Parathyroid adenoma (tissue), 2 donors: ENCODE data around the gene SUCLG2.

Source experiments
- H2AFZ ChIP-seq: fragments of 300-600 bp; sonication (generic); one replicate; pipeline ENCODE4 v1.7.0; 2017; ENCODE audit warnings: antibody characterized with exemption, mild to moderate bottlenecking
- H3K27ac ChIP-seq: fragments of 300-600 bp; sonication (generic); one replicate; pipeline ENCODE4 v1.7.0; 2017
- H3K27me3 ChIP-seq: fragments of 300-600 bp; sonication (generic); one replicate; pipeline ENCODE4 v1.7.0; 2017; ENCODE audit warnings: low read length; ENCODE audit not compliant: control insufficient read depth, insufficient read depth
- H3K36me3 ChIP-seq: fragments of 300-600 bp; sonication (generic); one replicate; pipeline ENCODE4 v1.7.0; 2017; ENCODE audit warnings: low read length; ENCODE audit not compliant: control insufficient read depth, insufficient read depth
- H3K4me1 ChIP-seq: fragments of 300-600 bp; sonication (generic); one replicate; pipeline ENCODE4 v1.7.0; 2017; ENCODE audit warnings: control low read depth
- H3K4me2 ChIP-seq: fragments of 300-600 bp; sonication (generic); one replicate; pipeline ENCODE4 v1.7.0; 2017; ENCODE audit warnings: low read length
- H3K4me3 ChIP-seq: fragments of 300-600 bp; sonication (generic); one replicate; pipeline ENCODE4 v1.7.0; 2017; ENCODE audit warnings: low read depth, low read length
- H3K79me2 ChIP-seq: fragments of 300-600 bp; sonication (generic); one replicate; pipeline ENCODE4 v1.7.0; 2017; ENCODE audit warnings: control low read depth
- H3K9ac ChIP-seq: fragments of 300-600 bp; sonication (generic); one replicate; pipeline ENCODE4 v1.7.0; 2017; ENCODE audit warnings: mild to moderate bottlenecking
- H3K9me3 ChIP-seq: fragments of 300-600 bp; sonication (generic); one replicate; pipeline ENCODE4 v1.7.0; 2017; ENCODE audit warnings: low read length; ENCODE audit not compliant: control insufficient read depth
- TF ChIP-seq, protein P1 (sequence below): fragments of 300-600 bp; sonication (generic); IDR thresholded peaks from one replicate; pipeline ENCODE4 v1.7.0; 2017; ENCODE audit warnings: antibody characterized with exemption, mild to moderate bottlenecking
- donor health status: primary hyperparathyroidism.

Gene SUCLG2

GRCh38 chr3:67610458-67610857 lies 44.0 kb downstream of the SUCLG2 start:
- H3K4me2 ChIP-seq, result no peak overlapping the region
- no peak overlapping the region for H3K9ac ChIP-seq
- peaks cover 7% of the 10 kb centered on the region for H3K79me2 ChIP-seq
- H3K27ac ChIP-seq, result no peak overlapping the region
- TF ChIP-seq, protein P1, sequence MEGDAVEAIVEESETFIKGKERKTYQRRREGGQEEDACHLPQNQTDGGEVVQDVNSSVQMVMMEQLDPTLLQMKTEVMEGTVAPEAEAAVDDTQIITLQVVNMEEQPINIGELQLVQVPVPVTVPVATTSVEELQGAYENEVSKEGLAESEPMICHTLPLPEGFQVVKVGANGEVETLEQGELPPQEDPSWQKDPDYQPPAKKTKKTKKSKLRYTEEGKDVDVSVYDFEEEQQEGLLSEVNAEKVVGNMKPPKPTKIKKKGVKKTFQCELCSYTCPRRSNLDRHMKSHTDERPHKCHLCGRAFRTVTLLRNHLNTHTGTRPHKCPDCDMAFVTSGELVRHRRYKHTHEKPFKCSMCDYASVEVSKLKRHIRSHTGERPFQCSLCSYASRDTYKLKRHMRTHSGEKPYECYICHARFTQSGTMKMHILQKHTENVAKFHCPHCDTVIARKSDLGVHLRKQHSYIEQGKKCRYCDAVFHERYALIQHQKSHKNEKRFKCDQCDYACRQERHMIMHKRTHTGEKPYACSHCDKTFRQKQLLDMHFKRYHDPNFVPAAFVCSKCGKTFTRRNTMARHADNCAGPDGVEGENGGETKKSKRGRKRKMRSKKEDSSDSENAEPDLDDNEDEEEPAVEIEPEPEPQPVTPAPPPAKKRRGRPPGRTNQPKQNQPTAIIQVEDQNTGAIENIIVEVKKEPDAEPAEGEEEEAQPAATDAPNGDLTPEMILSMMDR, result no peak
- no peaks in the 10 kb centered on the region for H3K9me3 ChIP-seq
- H2AFZ ChIP-seq, result no peak overlapping the region
- no peaks in the 10 kb centered on the region for H3K4me1 ChIP-seq
- no peaks in the 10 kb centered on the region for H3K36me3 ChIP-seq
- no peak overlapping the region for H3K4me3 ChIP-seq
- H3K27me3 ChIP-seq, result no peaks in the 10 kb centered on the region

DNA sequence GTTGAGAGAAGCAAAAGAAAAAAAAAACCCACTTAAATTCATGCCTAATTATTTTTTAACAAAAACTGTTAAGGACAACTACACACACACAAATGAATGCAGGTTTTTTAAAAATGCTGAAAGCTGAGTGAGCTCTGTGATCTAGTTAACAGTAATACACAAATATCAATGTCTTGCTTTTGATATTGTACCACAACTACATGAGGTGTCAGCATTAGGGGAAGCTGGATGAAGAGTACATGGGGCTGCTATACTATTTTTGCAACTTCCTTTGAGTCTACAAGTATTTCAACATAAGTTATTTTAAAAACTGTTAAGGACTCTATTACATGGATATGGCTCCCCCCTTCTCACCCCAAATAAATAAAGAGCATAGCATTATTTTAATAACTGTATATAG lies 44.7 kb downstream of the SUCLG2 start:
- no peaks in the 10 kb centered on the region for H3K4me1 ChIP-seq
- no peaks in the 10 kb centered on the region for H3K27me3 ChIP-seq
- H3K36me3 ChIP-seq, result no peaks in the 10 kb centered on the region
- H3K4me2 ChIP-seq, result no peak overlapping the region
- H2AFZ ChIP-seq, result no peak overlapping the region
- TF ChIP-seq, protein P1, result no peak
- no peak overlapping the region for H3K9ac ChIP-seq
- H3K4me3 ChIP-seq, result no peak overlapping the region
- H3K27ac ChIP-seq, result no peak overlapping the region
- H3K79me2 ChIP-seq, result peaks cover 7% of the 10 kb centered on the region
- no peaks in the 10 kb centered on the region for H3K9me3 ChIP-seq

- Histone ChIP-seq H3K36me3 (no peaks in the 10 kb centered on the region), H3K27me3 (no peaks in the 10 kb centered on the region)
Observed at GRCh38 chr3:67608034-67608433, 46.4 kb downstream of the SUCLG2 start.

DNA sequence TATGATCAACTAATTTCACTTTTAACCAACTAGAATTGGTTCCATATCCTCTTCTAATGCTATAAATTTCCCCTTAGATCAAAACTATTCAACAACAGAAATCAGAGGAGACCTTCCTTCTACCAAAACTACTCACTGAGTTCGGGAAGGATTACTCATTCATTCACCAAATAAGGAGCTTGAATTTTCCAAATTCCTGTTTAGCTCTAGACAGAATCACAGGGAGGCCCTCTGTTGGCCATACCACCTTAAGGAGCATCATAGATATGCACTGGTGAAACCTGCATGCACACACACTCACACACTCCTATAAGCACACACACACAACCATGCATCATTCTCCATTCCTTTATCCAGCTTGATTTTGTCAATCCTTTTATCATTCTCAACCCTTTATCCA lies 49.0 kb downstream of the SUCLG2 start:
- Histone ChIP-seq H3K36me3 (no peaks in the 10 kb centered on the region), H3K27me3 (no peaks in the 10 kb centered on the region), H3K9me3 (no peaks in the 10 kb centered on the region), H3K27ac (no peak overlapping the region), H3K4me1 (no peaks in the 10 kb centered on the region), H3K79me2 (peaks cover 3% of the 10 kb centered on the region), H3K9ac (no peak overlapping the region), H2AFZ (no peak overlapping the region), H3K4me3 (no peak overlapping the region), H3K4me2 (no peak overlapping the region)
- TF ChIP-seq, protein P1, result no peak

More at GRCh38 chr3:67608034-67608433, 46.4 kb downstream of the SUCLG2 start:
- Histone ChIP-seq H3K79me2 (peaks cover 3% of the 10 kb centered on the region), H3K27ac (no peak overlapping the region), H3K9me3 (no peaks in the 10 kb centered on the region), H3K4me2 (no peak overlapping the region), H2AFZ (no peak overlapping the region), H3K4me1 (no peaks in the 10 kb centered on the region), H3K9ac (no peak overlapping the region), H3K4me3 (no peak overlapping the region)
- TF ChIP-seq, protein P1, result no peak

- TF ChIP-seq, protein P1, result no peak
- H3K36me3 ChIP-seq, result no peaks in the 10 kb centered on the region
- H3K27me3 ChIP-seq, result no peaks in the 10 kb centered on the region
- H3K4me2 ChIP-seq, result no peak overlapping the region
- H3K27ac ChIP-seq, result no peak overlapping the region
- H2AFZ ChIP-seq, result no peak overlapping the region
- no peak overlapping the region for H3K9ac ChIP-seq
- no peaks in the 10 kb centered on the region for H3K9me3 ChIP-seq
- no peak overlapping the region for H3K4me3 ChIP-seq
- H3K79me2 ChIP-seq, result peaks cover 1% of the 10 kb centered on the region
- no peaks in the 10 kb centered on the region for H3K4me1 ChIP-seq
Observed at GRCh38 chr3:67602816-67603215, 51.6 kb downstream of the SUCLG2 start.
